Measurements from ENCODE around the gene DUSP10.

Gene DUSP10

DNA sequence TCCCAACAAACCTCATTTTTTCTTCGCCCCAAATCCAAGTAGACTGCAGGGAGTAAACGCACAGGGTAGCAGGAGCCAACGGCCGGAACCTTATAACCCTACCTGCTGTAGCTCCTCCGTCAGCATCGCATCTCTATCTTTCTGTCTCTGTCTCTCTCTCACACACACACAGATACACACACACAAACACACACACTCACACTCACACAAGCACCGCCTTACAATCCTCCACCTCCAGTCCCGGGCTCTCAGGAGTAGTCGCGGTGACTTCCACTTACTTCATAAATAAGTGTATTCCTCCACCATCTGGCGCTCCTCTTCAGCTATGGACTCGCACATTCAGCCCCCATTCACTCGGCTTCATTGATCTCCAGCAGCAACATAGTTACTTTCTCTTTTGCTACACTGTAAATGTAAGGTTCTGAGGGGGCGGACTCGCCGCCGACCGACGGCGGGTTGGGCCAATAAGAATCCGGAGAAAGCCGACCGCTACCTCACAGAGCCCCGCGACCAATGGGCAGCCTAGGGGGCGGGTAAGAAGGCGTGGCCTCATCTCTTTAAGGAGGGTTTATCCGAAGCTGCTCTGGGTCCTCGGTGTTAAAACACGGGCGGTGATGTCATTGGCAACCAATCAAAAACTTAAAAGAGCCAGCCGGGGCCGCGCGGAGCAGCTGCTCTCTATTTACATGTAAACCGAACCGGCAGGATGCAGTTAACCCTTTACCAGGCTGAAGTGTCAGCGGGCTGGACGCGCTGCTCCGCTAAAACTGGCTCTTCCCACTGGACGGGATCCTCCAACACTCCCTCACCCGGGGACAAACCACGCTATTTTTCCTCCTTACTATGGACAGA, at the start of gene DUSP10:
Gene DUSP10, minus strand, starts transcription at position 387 of the 852 bp plus-strand sequence. CDS start 2,345 bp downstream, outside the sequence.
- DNase-seq (ENCODE audit: low spot score) = peak; percentile 100

DNA sequence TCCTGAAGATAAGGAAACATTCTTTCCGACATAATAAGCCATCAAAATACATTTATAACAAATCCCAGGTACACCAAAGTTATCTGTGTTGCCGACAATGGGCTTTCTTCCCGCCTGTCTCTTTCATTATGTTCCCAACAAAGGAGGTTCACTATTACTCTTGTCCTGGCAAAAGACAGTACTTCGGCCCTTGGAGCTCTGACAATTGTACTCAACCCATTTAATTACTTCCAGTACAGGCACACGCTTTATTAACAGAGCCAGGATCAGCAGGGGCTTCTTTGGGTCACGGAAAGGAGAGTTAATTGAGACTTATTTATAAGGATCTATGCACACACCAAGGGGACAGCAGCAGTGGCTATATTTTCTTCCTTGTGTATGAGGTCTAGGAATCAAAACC, 46.6 kb upstream of the DUSP10 start:
- no peak for DNase-seq (ENCODE audit: low spot score)

DNA sequence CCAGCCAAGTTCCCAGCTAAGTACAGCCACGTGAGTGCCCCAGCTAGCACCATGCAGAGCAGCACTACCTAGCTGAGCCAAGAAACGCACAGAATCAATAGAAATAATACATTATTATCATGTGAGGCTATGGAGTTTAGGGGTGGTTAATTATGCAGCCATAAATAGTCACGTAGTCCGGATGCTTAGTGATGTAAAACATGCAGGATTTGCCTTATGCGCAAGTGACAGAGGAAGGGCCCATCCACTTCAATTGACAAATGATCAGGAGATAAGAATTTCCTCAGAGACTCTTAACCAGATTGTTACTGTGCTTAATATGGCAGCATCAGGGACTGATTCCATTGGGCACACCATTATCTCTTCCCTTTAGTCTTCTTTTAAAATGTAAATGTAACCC, 44.8 kb upstream of the DUSP10 start:
- no peak for DNase-seq (ENCODE audit: low spot score)

DNA sequence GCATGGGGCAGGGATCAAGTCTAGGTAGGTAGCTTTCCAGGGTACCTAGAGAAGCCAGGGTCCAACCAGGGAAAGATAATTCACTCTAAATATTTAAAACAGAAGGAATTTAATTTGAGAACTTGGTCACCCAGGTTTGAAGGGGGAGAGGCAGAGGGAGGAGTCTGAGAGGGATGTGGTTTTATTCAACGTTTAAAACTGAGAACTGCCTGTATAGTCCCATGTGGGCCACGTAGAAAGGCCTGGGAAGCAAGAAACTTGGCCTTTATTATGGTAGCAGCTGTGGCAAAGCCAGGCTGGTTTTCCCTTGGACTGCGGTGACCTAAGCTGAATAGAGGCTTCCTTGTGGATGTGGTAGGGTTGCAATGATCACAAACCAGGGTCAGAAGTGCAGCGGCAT, 42.0 kb upstream of the DUSP10 start:
- DNase-seq (ENCODE audit: low spot score) = no peak

DNA sequence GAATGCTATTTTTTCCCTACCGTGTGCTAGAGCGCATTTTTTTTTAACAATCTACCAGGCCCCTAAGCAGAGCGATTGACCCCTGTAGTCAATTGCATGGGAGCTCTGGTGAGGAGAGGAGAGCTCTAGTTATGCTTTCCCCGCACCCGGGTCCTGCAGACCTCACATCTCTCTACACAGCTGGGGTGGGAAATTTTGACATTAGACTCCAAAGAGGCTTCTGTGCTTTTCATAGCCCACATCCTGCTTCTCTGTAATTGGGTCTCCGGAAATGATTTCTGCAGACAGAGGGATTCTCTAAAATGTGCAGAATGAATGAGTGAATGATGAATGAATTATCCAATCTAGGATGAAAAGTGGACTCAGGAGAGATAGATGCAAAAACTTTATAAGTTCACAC, 41.5 kb upstream of the DUSP10 start:
- DNase-seq (ENCODE audit: low spot score) = peak; percentile 37

DNA sequence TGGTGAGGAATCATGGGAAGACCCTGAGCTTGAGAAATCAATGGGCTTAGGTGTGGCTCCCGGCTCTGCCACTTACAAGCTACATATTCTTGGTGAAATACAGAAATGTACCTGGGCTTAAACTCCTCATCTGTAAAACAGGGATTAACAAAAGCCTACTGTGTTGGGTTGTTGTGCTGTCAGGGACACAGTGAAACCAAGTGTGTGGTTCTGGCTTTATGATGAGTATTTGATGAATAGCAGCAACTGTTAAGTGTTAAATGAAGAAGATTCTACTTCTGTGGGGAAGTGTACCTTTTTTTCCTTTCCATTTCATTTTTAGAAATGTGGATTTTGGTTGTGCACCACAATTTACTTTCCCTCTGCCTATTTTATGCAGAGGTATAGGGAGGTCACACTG, 41.1 kb upstream of the DUSP10 start:
- no peak for DNase-seq (ENCODE audit: low spot score)

DNA sequence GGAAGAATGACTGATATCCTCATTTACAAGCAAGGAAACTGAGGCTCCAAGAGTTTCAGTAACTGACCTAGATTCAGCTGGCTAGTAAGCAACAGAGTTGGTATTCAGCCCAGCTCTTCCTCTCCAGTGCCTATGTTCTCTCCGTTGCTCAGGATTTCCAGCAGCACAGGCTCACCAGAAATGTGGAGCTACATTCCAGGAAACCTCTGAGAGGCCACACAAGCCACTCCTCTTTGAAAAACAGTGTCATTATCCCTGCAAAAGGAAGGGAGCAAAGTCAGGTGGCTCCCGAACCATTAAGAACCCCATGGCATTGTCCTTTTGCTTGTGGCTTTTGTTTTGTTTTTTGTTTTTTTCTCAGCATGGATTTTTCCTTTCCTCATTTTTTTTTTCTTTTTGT, 40.6 kb upstream of the DUSP10 start:
- DNase-seq (ENCODE audit: low spot score) = no peak

DNA sequence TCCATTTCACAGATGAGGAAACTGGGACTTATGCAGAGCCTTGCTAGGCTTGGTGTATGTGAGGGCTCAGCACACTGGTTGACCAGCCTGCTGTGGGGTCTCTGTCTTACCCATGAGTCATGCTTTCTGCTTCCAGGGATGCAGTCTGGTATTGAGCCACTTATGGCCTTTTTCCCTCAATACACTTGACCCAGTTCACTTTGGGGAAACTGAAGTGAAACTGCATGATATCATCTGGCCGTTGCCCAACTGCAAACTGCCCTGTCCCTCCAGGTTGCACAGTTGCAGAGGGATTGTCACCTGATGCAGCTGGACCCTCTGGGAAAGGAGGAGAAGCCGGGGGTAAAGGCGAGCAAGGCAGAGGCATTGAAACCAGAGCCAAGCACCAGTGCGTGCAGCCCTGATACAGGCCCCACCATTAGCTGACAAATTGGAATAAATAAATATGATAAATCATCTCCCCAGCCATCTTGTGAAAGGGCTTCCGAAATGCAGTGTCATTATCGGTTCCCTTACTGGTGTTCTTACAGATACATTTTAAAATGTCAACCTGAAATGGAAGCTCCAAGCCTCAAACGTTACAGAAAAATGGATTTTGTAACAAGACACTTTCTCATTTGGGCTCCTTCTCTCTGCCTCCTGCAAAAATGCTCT, 39.3 kb upstream of the DUSP10 start:
- no peak for DNase-seq (ENCODE audit: low spot score)

DNA sequence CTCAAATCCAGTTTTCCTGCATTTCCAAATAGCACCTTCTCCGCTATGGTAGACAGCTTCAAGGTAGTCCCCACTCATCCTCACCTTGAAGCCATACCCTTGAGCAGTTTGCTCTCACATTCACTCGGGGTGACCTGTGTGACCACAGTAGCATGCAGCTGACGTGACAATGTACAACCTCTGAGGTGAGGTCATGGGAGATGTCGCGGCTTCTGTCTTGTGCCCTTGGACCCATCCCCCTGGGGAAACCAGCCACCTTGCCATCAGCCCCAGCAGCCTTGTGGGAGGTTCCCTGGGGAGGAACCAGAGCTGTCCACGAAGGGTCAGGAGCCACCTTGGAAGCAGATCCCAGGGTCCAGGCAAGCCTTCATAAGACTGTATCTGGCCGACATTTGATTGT, 38.3 kb upstream of the DUSP10 start:
- DNase-seq (ENCODE audit: low spot score) = no peak

DNA sequence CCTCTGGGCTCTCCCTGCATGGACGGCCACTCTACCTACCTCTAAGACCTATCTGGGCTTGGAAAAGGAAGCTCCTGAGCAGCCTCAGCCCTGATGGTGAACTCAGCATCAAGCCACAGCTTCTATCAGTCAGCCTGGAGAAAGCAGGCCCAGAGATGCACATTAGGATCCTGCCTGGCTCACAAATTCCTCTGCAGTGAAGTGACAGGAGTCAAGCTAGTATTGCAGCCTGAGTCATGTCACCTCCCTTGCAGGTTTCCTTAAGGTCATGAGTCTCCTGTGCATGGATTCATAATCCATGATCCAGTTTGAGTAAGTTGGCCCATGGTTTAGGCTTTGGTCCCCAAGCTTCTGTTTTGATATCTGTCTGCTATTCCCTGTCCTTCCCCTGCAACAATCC, 37.9 kb upstream of the DUSP10 start:
- no peak for DNase-seq (ENCODE audit: low spot score)

DNA sequence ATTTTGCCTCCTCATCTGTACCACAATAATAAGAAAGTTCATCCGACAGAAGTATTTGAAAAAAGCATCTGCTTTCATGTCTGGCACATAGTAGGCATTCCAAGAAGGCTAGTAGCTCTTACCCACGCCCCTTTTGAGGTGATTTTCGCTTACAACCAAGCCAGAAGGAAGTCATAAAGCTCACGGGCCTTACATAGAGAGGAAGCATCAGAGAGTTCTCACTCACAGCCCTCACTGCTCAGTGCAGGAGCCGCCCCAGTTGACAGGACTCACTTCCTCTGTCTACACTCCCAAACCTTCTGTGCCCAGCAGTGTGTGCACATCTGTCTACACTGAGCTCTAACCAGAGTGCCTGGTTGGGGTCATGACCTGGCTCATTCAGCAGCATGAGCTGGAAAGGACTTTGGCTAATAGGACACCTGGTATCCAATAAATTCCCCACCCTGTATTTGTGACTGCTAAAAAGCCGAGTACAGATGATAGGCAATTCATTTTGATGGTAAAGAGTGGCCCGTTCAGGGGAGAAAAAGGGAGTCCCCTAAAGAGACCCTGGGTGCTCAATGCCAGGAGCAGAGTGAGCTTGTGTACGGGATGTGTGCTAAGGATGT, 36.8 kb upstream of the DUSP10 start:
- DNase-seq (ENCODE audit: low spot score) = peak; percentile 77

DNA sequence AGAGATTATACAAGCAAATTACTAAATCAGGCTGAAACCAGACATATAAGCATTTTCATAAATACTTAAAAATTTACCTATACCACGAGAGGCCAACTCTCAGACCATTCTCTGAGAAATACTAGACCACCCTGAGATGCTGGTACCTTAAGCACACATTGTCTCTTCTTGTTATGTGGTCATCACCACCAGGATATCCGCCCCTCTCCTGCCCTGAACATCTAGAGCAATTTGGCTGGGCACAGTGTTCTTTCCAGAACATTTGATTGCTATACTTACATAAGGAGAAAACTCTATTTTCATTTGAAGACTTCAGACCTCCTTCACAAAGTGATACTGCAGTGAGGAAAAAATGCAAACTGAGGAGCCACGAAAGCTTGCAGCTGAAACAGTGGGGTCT, 36.2 kb upstream of the DUSP10 start:
- DNase-seq (ENCODE audit: low spot score) = no peak

DNA sequence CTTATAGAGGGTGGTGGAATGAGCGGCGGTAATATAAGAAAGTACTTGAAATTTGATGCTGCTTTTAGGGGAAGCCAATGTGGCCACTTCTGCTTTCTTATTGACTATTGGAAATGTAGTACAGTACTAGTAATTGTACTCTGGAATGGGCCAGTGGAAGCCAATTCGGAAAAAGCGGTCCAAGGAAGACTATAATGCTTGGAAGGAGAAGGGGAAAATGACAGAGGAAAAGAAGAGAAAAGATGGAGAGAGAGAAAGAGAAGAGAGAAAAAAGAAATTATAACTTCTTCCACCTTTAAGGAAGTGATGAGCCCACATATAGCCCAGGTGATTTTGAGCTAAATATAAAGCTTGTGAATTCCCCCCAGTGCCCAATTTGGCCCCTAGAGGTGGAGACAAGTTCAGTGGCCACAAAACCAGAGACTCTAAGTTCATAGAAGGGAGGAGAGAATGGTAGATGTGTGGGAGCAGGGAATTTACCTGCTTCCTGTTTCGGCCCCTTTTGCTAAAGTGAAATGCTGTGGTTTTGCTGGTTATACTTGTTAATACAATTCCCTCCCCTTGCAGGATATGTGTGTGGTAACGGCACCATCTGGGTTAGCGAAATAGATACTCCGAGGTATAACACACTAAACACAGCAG, 35.7 kb upstream of the DUSP10 start:
- peak; percentile 75 for DNase-seq (ENCODE audit: low spot score)

DNA sequence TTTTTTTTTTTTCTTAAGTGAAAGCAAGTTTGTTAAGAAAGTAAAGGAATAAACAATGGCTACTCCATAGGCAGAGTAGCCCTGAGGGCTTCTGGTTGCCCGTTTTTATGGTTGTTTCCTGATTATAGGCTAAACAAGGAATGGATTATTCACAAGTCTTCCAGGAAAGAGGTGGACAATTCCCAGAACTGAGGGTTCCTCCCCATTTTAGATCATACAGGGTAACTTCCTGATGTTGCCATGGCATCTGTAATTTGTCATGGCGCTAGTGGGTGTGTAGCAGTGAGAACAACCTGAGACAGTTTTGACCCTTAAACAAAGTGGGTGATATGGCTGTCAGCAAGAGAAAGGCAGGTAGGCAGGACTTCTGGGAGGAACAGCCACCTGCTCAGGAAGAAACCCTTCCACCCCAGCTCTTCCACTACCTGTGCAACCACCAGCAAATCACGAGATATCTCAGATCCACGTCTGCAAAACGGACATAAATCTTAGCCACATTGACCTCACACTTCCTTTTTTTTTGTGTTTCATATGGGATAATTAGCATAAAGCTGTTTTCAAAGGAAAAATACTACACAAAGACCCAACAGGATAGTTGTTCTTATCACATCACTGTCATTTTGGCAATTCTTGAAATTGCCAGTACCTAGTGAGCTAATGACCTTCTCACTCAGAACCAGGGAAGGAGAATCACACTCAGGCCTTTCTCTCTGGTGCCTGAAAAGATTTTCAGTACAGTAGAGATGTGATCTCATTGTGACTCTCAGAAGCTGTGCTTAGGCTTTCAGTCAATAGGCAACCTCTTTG, 34.8 kb upstream of the DUSP10 start:
- peak; percentile 71 for DNase-seq (ENCODE audit: low spot score)

DNA sequence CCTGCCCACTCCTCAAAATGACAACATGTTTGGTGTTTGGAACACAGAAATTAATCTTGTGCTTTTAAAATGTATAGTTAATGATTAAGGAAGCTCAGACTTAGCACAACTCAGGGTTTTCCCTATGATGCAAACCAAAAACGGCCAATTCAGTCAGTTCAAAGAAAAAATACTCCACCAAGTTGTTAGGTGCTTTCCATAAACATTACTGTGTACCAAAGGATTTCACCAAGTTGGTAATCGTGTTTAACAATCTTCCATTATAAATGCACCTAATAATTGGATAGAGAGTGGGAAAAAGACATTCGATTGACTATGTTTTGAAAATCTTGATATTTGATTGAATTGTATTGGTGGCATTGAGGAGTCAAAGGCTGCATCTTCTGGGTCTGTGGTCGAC, 33.3 kb upstream of the DUSP10 start:
- DNase-seq (ENCODE audit: low spot score) = no peak

DNA sequence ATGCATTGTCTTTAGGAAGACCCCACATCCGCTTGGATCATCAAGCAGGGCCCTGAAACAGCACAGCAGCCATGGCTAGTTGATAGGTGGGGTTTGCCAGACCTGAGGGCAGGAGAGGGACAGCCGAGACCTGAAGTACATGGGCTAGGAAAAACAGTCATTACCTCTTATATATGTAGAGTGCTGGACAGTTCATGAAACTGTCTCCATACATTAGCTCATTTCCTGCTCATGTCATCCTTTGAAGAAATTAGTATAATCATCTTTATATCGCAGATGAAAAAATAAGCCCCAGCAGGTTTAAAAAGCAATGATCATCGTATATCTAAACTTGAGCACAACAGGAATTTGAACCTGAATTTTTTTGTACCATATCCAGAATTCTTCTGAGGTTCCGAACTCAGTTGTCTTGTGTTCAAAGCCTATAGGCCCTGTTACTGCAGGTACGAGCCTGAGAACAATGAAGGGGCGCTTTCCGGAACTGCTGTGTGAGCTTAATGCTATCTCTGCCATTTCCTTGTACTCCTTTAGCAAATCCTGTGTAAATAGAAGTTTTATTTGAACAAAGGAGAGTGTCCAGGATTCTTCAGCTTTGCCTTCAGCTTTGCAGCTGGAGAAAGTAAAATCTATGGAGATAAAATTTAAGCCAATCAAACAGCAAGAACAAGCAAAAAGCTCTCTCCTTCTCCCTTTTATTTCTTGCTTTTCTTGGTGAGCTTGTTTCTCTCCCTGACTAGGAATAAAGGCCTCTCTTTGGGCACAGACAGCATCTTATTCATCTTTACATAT, 32.4 kb upstream of the DUSP10 start:
- no peak for DNase-seq (ENCODE audit: low spot score)

DNA sequence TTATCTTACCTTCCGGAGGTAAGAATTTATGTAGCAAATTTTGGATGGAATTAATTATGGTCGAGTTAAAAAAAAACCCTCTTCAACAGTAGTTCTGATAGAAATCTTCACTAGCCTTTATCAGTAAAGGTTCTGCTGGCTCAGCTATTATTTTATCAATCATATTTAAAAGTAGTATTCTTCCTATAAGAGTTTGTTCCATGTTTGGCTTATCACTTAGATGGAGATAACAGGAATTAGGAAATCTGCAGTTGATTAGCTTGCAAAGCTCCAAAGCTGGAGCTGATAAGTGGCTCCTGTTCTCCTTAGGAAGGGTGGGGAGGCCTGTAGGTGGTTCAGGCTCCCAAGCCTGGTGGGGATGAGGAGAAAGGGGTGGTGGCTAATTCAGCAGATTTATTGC, 31.5 kb upstream of the DUSP10 start:
- DNase-seq (ENCODE audit: low spot score) = no peak

DNA sequence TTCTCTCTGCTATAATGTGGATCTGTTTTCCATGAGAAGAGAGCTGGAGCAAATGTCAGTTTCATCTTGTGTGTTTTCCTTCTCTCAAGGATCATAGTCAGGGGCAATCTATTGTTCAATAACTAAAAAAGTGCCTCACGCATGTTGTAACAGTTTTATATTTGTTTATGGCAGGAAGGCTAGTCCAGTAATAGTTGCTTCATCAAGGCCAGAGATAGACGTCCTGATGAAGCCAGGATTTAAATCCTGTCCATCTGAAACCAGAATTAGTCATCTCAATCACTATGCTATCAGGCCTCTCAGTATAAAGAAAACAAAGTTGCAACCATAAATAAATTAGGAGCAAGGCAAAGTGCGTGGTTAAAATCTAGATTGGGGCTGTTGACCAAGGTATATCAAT, 30.2 kb upstream of the DUSP10 start:
- no peak for DNase-seq (ENCODE audit: low spot score)

DNA sequence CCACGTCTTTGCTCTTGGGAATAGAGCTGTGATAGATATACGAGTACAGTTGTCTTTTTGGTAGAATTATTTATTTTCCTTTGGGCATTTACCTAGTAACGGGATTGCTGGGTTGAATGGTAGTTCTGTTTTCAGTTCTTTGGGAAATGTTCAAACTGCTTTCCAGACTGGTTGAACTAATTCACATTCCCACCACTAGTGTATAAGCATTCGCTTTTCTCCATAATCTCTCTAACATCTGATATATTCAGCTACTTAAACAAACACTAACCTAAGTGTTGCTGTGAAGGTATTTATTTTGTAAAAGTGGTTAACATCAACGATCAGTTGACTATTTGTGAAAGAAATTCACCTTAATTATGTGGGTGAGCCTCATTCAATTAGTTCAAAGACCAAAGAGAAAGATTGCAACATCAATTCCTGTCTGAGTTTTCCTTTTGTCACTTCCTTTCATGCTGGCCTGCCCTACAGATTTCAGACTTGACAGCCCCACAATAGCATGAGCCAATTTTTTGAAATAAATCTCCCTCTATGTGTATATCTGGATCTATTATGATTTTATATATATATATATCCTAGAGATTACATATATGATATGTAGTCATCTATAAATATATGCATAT, 26.7 kb upstream of the DUSP10 start:
- no peak for DNase-seq (ENCODE audit: low spot score)

DNA sequence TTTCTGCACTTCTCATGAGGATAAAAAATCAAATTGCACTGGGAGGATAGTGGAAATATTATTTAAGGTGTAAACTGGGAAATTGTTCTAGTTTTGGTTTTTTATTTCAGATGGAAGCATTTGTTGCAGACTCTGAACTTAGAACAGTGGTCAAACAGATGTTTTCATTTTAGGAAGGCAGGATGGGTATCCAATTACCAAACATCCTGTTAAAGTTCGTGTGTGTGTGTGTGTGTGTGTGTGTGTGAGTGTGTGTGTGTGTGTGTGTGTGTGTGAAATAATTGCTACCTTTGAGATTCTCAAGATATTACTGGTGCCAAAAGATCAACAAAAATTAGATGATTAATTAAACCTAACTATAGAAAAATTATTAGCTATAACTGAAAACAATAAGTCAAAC, 24.3 kb upstream of the DUSP10 start:
- DNase-seq (ENCODE audit: low spot score) = no peak

DNA sequence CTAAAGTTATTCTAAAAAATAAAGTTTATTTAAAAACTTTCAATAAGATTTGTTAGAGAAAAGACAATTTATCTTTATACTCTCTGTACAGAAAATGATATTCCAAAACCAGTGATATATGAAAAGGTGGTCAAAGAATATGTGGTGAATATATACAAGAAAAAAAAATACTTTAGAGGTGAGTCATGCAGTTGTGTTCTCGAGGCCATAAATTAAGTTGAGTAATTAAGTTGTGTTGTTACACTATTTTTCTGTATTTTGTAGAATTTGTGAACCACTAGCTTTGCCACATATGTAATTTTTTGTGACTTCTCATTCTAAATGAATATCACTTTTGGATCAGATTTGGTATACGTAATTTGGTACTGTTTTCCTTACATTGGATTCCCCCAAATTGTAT, 23.6 kb upstream of the DUSP10 start:
- DNase-seq (ENCODE audit: low spot score) = no peak

All from CD4-positive, alpha-beta T cell treated with Interleukin-15 for 4 hours (primary cell).